BLaER1 treated with 17β-estradiol and CSF1 and Interleukin-3, amounts not matched to agents 10 nM and 100 nM (cell line): ENCODE measurements around the gene PCSK6.
"Not testable (repeated sequence)": the region's sequence is repeated elsewhere in the genome, so short reads cannot be mapped to it uniquely, and the experiment has no call there.

Experiments used
- H3K27ac ChIP-seq, 11 experiments: shearing (Covaris generic); formaldehyde crosslinking; 2 replicates each; pipeline ENCODE4 v1.8.1; 2022
- H3K27me3 ChIP-seq, 11 experiments: shearing (Covaris generic); formaldehyde crosslinking; 2 replicates each; pipeline ENCODE4 v1.8.1; 2022
- H3K36me3 ChIP-seq, 11 experiments: shearing (Covaris generic); formaldehyde crosslinking; 2 replicates each; pipeline ENCODE4 v1.8.1; 2022
- H3K4me1 ChIP-seq, 10 experiments: shearing (Covaris generic); formaldehyde crosslinking; 2 replicates each; pipeline ENCODE4 v1.8.1; 2022
- H3K4me2 ChIP-seq, 11 experiments: shearing (Covaris generic); formaldehyde crosslinking; 2 replicates each; pipeline ENCODE4 v1.8.1; 2022
- H3K4me3 ChIP-seq, 10 experiments: shearing (Covaris generic); formaldehyde crosslinking; 2 replicates each; pipeline ENCODE4 v1.8.1; 2022
- H3K9ac ChIP-seq, 11 experiments: shearing (Covaris generic); formaldehyde crosslinking; 2 replicates each; pipeline ENCODE4 v1.8.1; 2022
- H3K9me3 ChIP-seq, 11 experiments: shearing (Covaris generic); formaldehyde crosslinking; replicated peaks in 1 of 11; 2 replicates each; pipeline ENCODE4 v1.8.1; 2022
- H4K20me1 ChIP-seq, 11 experiments: shearing (Covaris generic); formaldehyde crosslinking; 2 replicates each; pipeline ENCODE4 v1.8.1; 2022
- Cebpa-rat ChIP-seq, 11 experiments: shearing (Covaris generic); IDR thresholded peaks; 2 replicates each; pipeline ENCODE4 v1.8.1; 2022

The PCSK6 gene

GRCh38 chr15:101458908-101459578 lies 30.5 kb downstream of the PCSK6 start:
- Histone ChIP-seq H3K36me3 (no peaks in the 10 kb centered on the region), H3K9ac (peak overlapping the region in 5 of 11 experiments; percentile 19 to 71 (median 66); a peak in 8 of 22 replicates), H3K27ac (peak overlapping the region in 6 of 11 experiments; percentile 30 to 75 (median 70); a peak in 11 of 22 replicates), H3K27me3 (peaks cover 0 to 9% (median 0%) of the 10 kb centered on the region in 11 experiments; a peak in 1 of 22 replicates), H3K4me2 (peak overlapping the region; percentile 61 to 92 (median 85)), H4K20me1 (no peaks in the 10 kb centered on the region), H3K4me3 (0 out of 20 replicates have a peak overlapping the region, but pooled peaks of 1 of the 10 experiments have one; percentile 29), H3K4me1 (peaks cover 53 to 76% (median 68%) of the 10 kb centered on the region in 10 experiments), H3K9me3 (peaks cover 0 to under 1% (median 0%) of the 10 kb centered on the region in 11 experiments; a peak in 1 of 22 replicates)
- no peak for TF ChIP-seq Cebpa-rat (IDR thresholded peaks at IDR 0.05)

- H3K4me1 ChIP-seq, result peaks cover 58 to 82% (median 72%) of the 10 kb centered on the region in 10 experiments
- peaks cover 0 to 9% (median 0%) of the 10 kb centered on the region in 11 experiments; a peak in 1 of 22 replicates for H3K27me3 ChIP-seq
- H3K27ac ChIP-seq, result peak overlapping the region in 9 of 11 experiments; percentile 0 to 75 (median 51); a peak in 14 of 22 replicates
- peak overlapping the region in 7 of 11 experiments; percentile 3 to 71 (median 62); a peak in 10 of 22 replicates for H3K9ac ChIP-seq
- H3K4me3 ChIP-seq, result peak overlapping the region in 3 of 10 experiments; percentile 6 to 29 (median 16); a peak in 5 of 20 replicates
- H3K9me3 ChIP-seq, result no peaks in the 10 kb centered on the region
- H3K4me2 ChIP-seq, result peak overlapping the region; percentile 61 to 92 (median 85)
- H3K36me3 ChIP-seq, result no peaks in the 10 kb centered on the region
- TF ChIP-seq Cebpa-rat (IDR thresholded peaks at IDR 0.05), result no peak
- H4K20me1 ChIP-seq, result no peaks in the 10 kb centered on the region
Measured at GRCh38 chr15:101458158-101458900, 31.2 kb downstream of the PCSK6 start.

DNA sequence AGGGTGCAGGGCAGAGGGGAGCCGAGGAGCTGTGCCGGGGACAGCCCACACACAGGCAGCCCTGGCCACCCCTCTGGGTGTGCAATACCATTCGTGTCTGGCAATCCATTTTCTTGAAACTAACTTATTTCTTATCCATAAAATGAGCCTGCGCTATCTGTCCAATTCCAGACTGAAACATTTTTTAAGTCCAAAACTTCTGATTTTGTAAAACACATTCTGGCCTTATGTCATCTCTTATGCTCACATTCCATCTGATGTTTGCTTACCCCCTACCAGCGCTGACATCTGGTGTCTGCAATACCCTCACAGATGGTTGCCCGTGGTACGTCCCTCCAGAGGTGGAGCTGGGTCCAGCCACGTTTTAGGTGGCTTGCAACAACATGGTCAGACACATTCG lies 31.8 kb downstream of the PCSK6 start:
- H3K4me3 ChIP-seq, result peak overlapping the region in 1 of 10 experiments; percentile 6; a peak in 2 of 20 replicates
- no peaks in the 10 kb centered on the region for H3K36me3 ChIP-seq
- peaks cover 0 to 9% (median 0%) of the 10 kb centered on the region in 11 experiments; a peak in 1 of 22 replicates for H3K27me3 ChIP-seq
- peaks cover 59 to 88% (median 73%) of the 10 kb centered on the region in 10 experiments for H3K4me1 ChIP-seq
- peak overlapping the region in 4 of 11 experiments; percentile 62 to 71 (median 67); a peak in 6 of 22 replicates for H3K9ac ChIP-seq
- peak overlapping the region in 4 of 11 experiments; percentile 66 to 75 (median 74); a peak in 7 of 22 replicates for H3K27ac ChIP-seq
- no peak for TF ChIP-seq Cebpa-rat (IDR thresholded peaks at IDR 0.05)
- peak overlapping the region; percentile 61 to 92 (median 85) for H3K4me2 ChIP-seq
- no peaks in the 10 kb centered on the region for H4K20me1 ChIP-seq
- H3K9me3 ChIP-seq, result no peaks in the 10 kb centered on the region

DNA sequence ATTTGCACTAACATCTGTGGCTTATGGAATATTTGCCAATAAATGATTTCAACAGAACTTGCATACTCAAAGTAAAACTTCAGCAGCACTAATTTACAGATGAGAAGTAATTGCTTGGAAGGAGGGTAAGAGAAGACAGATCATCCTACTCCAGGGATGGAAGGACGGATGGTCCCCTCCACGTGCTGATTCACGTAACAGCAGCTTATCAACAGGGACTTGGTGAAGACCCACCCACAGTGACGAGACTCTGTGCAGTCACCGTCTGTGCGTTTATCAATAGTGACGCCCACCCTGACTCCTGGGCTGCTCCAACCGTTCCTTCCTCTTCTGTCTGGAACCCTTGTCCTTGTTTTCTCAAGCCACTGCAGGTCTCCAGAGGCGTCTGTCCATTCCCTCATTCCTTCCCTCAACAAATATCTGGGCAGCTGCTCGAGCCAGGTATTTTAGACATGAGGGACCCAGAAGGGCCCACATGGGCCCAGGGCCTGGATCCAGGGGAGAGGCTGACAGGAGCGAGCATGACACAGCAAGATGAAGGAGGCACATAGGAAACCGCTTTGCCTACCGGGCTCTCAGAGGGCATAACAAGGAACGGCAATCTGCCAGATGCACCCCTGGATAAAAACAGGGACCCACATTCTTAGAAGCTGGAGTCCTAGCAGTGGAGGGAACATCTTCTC lies 33.3 kb downstream of the PCSK6 start:
- H3K4me3 ChIP-seq, result no peak overlapping the region
- H3K36me3 ChIP-seq, result no peaks in the 10 kb centered on the region
- peak overlapping the region in 9 of 11 experiments; percentile 43 to 82 (median 68); a peak in 15 of 22 replicates for H3K27ac ChIP-seq
- H3K4me2 ChIP-seq, result peak overlapping the region; percentile 65 to 94 (median 80)
- H3K27me3 ChIP-seq, result peaks cover 0 to 9% (median 0%) of the 10 kb centered on the region in 11 experiments; a peak in 1 of 22 replicates
- no peak for TF ChIP-seq Cebpa-rat (IDR thresholded peaks at IDR 0.05)
- peak overlapping the region in 4 of 11 experiments; percentile 32 to 61 (median 46); a peak in 5 of 22 replicates for H3K9ac ChIP-seq
- no peaks in the 10 kb centered on the region for H3K9me3 ChIP-seq
- no peaks in the 10 kb centered on the region for H4K20me1 ChIP-seq
- H3K4me1 ChIP-seq, result peaks cover 71 to 98% (median 86%) of the 10 kb centered on the region in 10 experiments

- TF ChIP-seq Cebpa-rat (IDR thresholded peaks at IDR 0.05), result no peak
- Histone ChIP-seq H3K4me2 (peak overlapping the region; percentile 65 to 94 (median 80)), H3K9ac (peak overlapping the region in 10 of 11 experiments; percentile 1 to 61 (median 38); a peak in 16 of 22 replicates), H3K27me3 (peaks cover 0 to 9% (median 0%) of the 10 kb centered on the region in 11 experiments; a peak in 1 of 22 replicates), H3K36me3 (no peaks in the 10 kb centered on the region), H4K20me1 (no peaks in the 10 kb centered on the region), H3K4me1 (peaks cover 79 to 98% (median 90%) of the 10 kb centered on the region in 10 experiments), H3K9me3 (no peaks in the 10 kb centered on the region), H3K4me3 (peak overlapping the region in 5 of 10 experiments; percentile 4 to 55 (median 21); a peak in 7 of 20 replicates), H3K27ac (peak overlapping the region; percentile 29 to 82 (median 64); a peak in 21 of 22 replicates)
Measured at GRCh38 chr15:101455291-101456025, 34.0 kb downstream of the PCSK6 start.

DNA sequence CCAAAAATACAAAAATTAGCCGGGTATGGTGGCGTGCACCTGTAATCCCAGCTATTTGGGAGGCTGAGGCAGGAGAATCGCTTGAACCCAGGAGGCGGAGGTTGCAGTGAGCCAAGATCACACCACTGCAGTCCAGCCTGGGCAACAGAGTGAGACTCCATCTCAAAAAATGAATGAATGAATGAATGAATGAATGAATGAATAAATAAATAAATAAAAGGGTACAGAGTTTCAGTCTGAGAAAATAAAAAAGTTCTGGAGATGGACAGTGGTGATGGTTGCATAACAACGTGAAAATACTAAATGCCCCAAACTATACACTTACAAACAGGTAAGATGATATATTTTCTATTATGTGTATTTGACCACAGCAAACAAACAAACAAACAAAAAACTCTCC lies 34.7 kb downstream of the PCSK6 start:
- H3K27ac ChIP-seq, result peak overlapping the region; percentile 29 to 82 (median 64); a peak in 21 of 22 replicates
- peak overlapping the region in 5 of 10 experiments; percentile 4 to 55 (median 21); a peak in 6 of 20 replicates for H3K4me3 ChIP-seq
- not testable (repeated sequence) for H3K9me3 ChIP-seq

GRCh38 chr15:101454365-101454764 lies 35.1 kb downstream of the PCSK6 start:
- TF ChIP-seq Cebpa-rat (IDR thresholded peaks at IDR 0.05), result no peak
- Histone ChIP-seq H3K4me2 (peak overlapping the region; percentile 65 to 94 (median 80)), H3K4me1 (peaks cover 88 to 100% (median 96%) of the 10 kb centered on the region in 10 experiments), H3K36me3 (no peaks in the 10 kb centered on the region), H3K27me3 (peaks cover 0 to 9% (median 0%) of the 10 kb centered on the region in 11 experiments; a peak in 1 of 22 replicates), H3K9me3 (no peaks in the 10 kb centered on the region), H3K9ac (peak overlapping the region in 1 of 11 experiments; percentile 61; a peak in 2 of 22 replicates), H4K20me1 (no peaks in the 10 kb centered on the region), H3K4me3 (no peak overlapping the region), H3K27ac (peak overlapping the region in 6 of 11 experiments; percentile 58 to 82 (median 72); a peak in 9 of 22 replicates)

More for the DNA sequence above, 34.7 kb downstream of the PCSK6 start:
- Histone ChIP-seq H3K4me1 (peaks cover 85 to 98% (median 94%) of the 10 kb centered on the region in 10 experiments), H3K9ac (peak overlapping the region in 9 of 11 experiments; percentile 1 to 61 (median 43); a peak in 13 of 22 replicates), H3K4me2 (peak overlapping the region; percentile 65 to 94 (median 80))
- not testable (repeated sequence) for H3K27me3 ChIP-seq, H3K36me3 ChIP-seq, H4K20me1 ChIP-seq
